PFSK-1 (cell line): ENCODE data around the gene MEIOSIN. TPM values are rescaled to one million over a fixed set of nuclear protein-coding genes. Genes with fewer than 3 reads are reported as not detected.
A peak's percentile ranks its signal among the peaks of the same experiment; 100 is the strongest.

Experiments
- FOXP2 ChIP-seq: optimal IDR thresholded peaks from 2 replicates; pipeline ENCODE3; 2011; ENCODE audit warnings: borderline replicate concordance, control low read depth, inconsistent platforms; ENCODE audit not compliant: insufficient read depth; ENCODE audit errors: extremely low read length, extremely low read depth
- POLR2AphosphoS5 ChIP-seq: IDR thresholded peaks from 2 replicates; pipeline ENCODE4 v1.6.1; 2012; ENCODE audit warnings: low read depth, mild to moderate bottlenecking, control low read depth, low read length, moderate library complexity
- SIN3A ChIP-seq: IDR thresholded peaks from 2 replicates; pipeline ENCODE4 v1.6.1; 2012; ENCODE audit warnings: mild to moderate bottlenecking, low read length, moderate library complexity, borderline replicate concordance; ENCODE audit not compliant: insufficient read depth
- TAF1 ChIP-seq: IDR thresholded peaks from 2 replicates; pipeline ENCODE4 v1.6.1; 2012; ENCODE audit warnings: low read length, control low read depth, borderline replicate concordance; ENCODE audit not compliant: insufficient read depth
- polyA plus RNA-seq: library from polyadenylated mRNA; unstranded; fragments of >200 nt; gene quantifications from one replicate; pipeline ENCODE4 v1.2.1, GENCODE V29; 2012; ENCODE audit warnings: low read depth, missing spikeins; ENCODE audit not compliant: insufficient read length
- TF ChIP-seq, protein P1 (sequence below), 2 experiments: IDR thresholded peaks; 2 replicates each; pipeline versions ENCODE4 v1.6.1 to v1.8.0; 2011 to 2012; ENCODE audit warnings: low read depth in 2 of 2, low read length in 2 of 2, control low read depth in 1 of 2, inconsistent platforms in 1 of 2, mild to moderate bottlenecking in 1 of 2, moderate library complexity in 1 of 2; ENCODE audit not compliant: insufficient read depth in 1 of 2

MEIOSIN gene, protein sequence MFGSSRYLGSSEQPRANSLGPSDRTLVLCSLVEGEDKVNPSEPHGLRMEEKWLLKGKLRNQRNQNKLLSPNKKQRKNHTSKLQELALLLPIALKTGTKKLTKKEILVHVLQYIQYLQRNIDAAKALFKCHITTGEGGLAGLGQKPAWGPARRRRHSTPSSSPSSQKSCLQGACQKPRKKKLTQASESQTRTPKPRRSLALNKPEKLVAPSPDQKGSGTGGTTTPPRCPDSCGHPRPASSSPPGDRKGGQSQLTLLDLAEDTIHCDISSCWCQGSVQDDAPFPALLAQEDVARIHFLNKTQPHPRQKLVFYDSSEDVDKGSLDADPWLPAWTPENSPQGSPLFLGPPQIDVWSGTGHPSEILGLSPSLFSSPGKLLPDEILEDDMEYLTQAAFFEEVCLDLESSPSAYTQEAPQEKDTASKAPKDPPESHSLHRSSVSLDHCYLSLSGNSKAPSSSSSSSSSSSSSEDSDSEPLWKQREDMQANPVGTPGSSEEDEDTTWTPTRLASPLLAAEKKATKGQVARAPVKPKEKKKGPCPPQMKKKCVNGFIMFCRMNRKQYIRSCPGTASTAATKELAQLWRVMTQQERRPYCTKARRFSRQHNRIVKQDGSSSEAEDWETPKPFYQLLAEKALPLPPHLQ
- not detected for polyA plus RNA-seq

DNA sequence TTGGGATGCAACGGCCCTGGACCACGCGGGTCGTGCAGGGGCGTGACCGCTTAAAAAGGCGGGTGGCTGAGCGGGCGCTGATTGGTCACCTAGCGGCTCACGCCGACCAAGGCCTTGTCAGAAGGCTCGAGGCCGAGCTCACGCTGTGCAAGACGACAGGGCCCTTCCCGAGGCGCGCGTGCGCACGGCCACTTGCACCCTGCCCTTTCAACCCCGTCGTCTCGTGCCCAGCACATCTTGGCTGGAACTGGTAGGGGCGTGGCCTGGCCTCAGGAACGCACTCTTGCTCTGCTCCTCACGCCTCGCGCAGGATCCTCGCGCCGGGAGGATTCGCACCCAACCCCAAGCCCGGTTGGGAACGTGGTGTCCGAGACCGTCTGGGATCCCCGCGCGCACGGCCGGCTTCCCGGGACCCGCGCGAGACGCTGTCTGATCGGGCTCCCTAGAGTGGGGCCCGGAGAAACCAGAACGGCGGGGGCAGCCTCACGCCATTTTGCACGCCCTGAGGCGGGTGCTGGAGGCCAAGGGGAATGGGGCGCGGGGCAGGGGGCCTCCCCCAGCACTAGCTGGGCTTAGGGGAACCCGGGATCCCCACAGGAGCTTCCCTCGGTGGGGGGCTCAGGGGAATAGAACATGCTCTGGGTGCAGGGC, at the start of gene MEIOSIN:
TSS of gene MEIOSIN (plus strand) at position 280 of the 651 bp plus-strand sequence. CDS start 1,938 bp downstream, outside the sequence.
- TF ChIP-seq TAF1 = no peak
- TF ChIP-seq POLR2AphosphoS5 = no peak
- no peak for TF ChIP-seq FOXP2
- TF ChIP-seq SIN3A = no peak
- TF ChIP-seq, protein P1, sequence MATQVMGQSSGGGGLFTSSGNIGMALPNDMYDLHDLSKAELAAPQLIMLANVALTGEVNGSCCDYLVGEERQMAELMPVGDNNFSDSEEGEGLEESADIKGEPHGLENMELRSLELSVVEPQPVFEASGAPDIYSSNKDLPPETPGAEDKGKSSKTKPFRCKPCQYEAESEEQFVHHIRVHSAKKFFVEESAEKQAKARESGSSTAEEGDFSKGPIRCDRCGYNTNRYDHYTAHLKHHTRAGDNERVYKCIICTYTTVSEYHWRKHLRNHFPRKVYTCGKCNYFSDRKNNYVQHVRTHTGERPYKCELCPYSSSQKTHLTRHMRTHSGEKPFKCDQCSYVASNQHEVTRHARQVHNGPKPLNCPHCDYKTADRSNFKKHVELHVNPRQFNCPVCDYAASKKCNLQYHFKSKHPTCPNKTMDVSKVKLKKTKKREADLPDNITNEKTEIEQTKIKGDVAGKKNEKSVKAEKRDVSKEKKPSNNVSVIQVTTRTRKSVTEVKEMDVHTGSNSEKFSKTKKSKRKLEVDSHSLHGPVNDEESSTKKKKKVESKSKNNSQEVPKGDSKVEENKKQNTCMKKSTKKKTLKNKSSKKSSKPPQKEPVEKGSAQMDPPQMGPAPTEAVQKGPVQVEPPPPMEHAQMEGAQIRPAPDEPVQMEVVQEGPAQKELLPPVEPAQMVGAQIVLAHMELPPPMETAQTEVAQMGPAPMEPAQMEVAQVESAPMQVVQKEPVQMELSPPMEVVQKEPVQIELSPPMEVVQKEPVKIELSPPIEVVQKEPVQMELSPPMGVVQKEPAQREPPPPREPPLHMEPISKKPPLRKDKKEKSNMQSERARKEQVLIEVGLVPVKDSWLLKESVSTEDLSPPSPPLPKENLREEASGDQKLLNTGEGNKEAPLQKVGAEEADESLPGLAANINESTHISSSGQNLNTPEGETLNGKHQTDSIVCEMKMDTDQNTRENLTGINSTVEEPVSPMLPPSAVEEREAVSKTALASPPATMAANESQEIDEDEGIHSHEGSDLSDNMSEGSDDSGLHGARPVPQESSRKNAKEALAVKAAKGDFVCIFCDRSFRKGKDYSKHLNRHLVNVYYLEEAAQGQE (IDR thresholded peaks at IDR 0.05; ENCODE audit: insufficient read depth in 1 of 2, low read depth in 2 of 2, low read length in 2 of 2) = no peak

DNA sequence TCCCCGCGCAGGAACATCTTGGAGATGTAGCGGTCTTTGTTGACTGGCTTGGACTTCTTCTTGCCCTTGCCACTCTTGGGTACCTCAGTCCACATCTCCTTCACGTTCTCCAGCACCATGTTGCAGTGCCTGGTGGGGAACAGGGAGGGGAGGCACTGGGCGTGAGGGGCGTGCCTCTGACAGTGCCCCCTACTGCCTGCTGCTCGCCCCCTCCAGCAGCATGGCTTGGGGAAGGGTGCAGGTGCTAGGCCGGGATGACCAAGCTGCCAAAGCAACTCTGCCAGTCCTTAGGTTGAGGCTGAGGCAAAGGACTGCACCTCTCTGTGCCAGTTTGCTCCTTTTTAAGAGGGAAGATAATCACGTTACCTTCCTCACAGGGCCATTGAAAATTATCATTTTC, 45.6 kb upstream of the MEIOSIN start:
- TF ChIP-seq TAF1 (no peak), POLR2AphosphoS5 (no peak), FOXP2 (no peak), SIN3A (no peak)
- TF ChIP-seq, protein P1 (IDR thresholded peaks at IDR 0.05; ENCODE audit: insufficient read depth in 1 of 2, low read depth in 2 of 2, low read length in 2 of 2) = no peak

DNA sequence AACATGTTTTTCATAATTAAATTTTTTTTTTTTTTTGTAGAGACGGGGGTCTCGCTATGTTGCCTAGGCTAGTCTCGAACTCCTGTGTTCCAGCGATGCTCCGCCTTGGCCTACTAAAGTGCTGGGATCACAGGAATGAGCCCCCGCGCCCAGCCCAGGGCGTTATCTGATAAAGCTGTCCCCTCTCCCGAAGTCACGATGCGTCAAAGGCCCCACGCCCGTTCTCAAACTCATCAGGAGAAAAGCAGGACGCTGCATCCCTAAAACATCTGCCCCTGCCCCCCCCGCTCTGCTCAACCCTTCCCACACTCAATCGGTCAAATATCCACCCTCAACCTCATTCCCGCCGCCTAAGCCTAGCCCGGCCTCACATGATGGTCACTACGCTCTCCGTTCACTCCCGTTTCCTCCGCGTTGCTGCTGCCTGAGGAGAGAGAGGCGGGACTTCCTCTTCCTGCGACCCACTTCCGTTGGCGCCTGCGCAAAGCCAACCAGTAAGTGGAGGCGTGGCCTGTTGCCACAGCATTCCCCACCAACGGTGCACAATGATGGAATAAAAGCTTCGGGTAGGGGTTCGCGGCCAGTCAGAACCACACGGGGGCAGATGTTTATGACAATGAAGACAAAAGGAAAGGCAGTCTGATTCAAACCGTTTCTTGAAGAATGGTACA, 41.6 kb upstream of the MEIOSIN start, which contains the start of gene SNRPD2:
TSS of gene SNRPD2 (minus strand) at position 438 of the 671 bp plus-strand sequence. CDS start at position 373, 65 bp downstream.
- TF ChIP-seq POLR2AphosphoS5 (peak; percentile 99), TAF1 (peak; percentile 96), SIN3A (0 out of 2 replicates have a peak, but pooled peaks have one; percentile 16), FOXP2 (no peak)
- TF ChIP-seq, protein P1 (IDR thresholded peaks at IDR 0.05; ENCODE audit: insufficient read depth in 1 of 2, low read depth in 2 of 2, low read length in 2 of 2) = peak in 1 of 2 experiments; percentile 57; a peak in 1 of 4 replicates

DNA sequence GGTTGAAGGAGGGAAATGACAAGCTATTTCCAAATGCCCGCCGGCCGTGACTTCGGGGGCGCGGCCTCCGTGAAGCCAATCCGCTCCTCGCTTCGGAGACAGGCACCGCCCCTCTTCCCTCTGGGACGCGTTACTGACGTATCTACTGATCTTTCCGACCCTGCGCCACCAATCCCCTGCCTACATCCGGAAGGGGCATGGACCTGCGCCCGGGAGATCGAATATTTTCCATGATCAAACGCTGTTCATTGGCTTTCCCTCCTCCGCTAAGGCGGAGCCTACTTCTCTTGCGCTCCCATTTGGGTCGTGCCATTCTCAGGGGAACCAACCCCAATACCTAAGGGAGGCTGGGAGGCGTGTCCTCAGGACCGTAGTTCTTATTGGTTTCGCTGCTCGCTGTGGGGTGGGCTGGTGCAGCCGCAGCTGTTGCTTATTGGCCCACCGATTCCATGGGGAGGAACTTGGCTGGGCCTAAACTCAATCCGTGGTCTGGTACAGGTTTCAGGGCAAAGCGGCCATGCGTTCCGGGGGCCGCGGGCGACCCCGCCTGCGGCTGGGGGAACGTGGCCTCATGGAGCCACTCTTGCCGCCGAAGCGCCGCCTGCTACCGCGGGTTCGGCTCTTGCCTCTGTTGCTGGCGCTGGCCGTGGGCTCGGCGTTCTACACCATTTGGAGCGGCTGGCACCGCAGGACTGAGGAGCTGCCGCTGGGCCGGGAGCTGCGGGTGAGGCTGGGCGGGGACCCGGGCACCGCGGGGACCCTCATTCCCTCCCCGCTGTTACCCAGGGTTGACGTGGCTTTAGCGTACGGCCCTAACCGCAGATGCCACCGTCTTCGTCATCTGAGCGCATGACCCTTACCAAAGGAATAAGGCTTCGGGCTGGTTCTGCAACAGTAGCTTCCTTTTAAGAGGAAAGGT, 40.8 kb upstream of the MEIOSIN start, which contains the start of gene QPCTL:
TSS of gene QPCTL (plus strand) at position 480 of the 919 bp plus-strand sequence. CDS start at position 518, 38 bp downstream.
- TF ChIP-seq SIN3A = peak; percentile 43; the same call in 1 of the 2 replicates
- TF ChIP-seq POLR2AphosphoS5 = no peak
- no peak for TF ChIP-seq FOXP2
- peak; percentile 26; the same call in 1 of the 2 replicates for TF ChIP-seq TAF1
- TF ChIP-seq, protein P1 (IDR thresholded peaks at IDR 0.05; ENCODE audit: insufficient read depth in 1 of 2, low read depth in 2 of 2, low read length in 2 of 2) = no peak
